Measurements from ENCODE around the gene RASAL1.

GRCh38 chr12:113155646-113156045 lies 20.1 kb upstream of the RASAL1 start:
- TF ChIP-seq POLR2AphosphoS5 (IDR thresholded peaks at IDR 0.05; ENCODE audit: low read depth, low read length): no peak
- no peak for TF ChIP-seq REST (IDR thresholded peaks at IDR 0.05; ENCODE audit: insufficient read depth in 1 of 2, low read depth in 2 of 2, low read length in 2 of 2)

Data from PFSK-1 (cell line).